DOHH2 (cell line): ENCODE results near the gene SLC7A9.

Experiments used
- H3F3A ChIP-seq: fragments of 200-600 bp; sonication (generic), shearing (Covaris generic); 2 replicates; pipeline ENCODE4 v1.6.0; 2016; ENCODE audit warnings: antibody characterized with exemption, mild to moderate bottlenecking; ENCODE audit not compliant: control insufficient read depth, insufficient read depth
- H3K27ac ChIP-seq: fragments of 200-600 bp; sonication (generic); 2 replicates; pipeline ENCODE4 v1.5.1; 2014; ENCODE audit warnings: low read depth, mild to moderate bottlenecking, low read length, moderate library complexity
- H3K27me3 ChIP-seq: fragments of 200-600 bp; sonication (generic); 2 replicates; pipeline ENCODE4 v1.6.1; 2014; ENCODE audit warnings: mild to moderate bottlenecking, low read length, mixed read lengths; ENCODE audit not compliant: control insufficient read depth
- H3K36me3 ChIP-seq: fragments of 200-600 bp; sonication (generic); 2 replicates; pipeline ENCODE4 v1.6.1; 2014; ENCODE audit warnings: mild to moderate bottlenecking, low read length, moderate library complexity, mixed read lengths; ENCODE audit not compliant: control insufficient read depth
- H3K4me1 ChIP-seq: fragments of 200-600 bp; sonication (generic); 2 replicates; pipeline ENCODE4 v1.6.1; 2014; ENCODE audit warnings: mild to moderate bottlenecking, low read length, mixed read lengths; ENCODE audit not compliant: control insufficient read depth
- H3K4me2 ChIP-seq: fragments of 200-600 bp; sonication (generic); 2 replicates; pipeline ENCODE4 v1.6.0; 2014; ENCODE audit warnings: mild to moderate bottlenecking, low read length, moderate library complexity
- H3K4me3 ChIP-seq: fragments of 200-600 bp; sonication (generic); 2 replicates; pipeline ENCODE4 v1.5.1; 2014; ENCODE audit warnings: mild to moderate bottlenecking, low read length, mixed read lengths
- H3K79me2 ChIP-seq: fragments of 200-600 bp; sonication (generic); 2 replicates; pipeline ENCODE4 v1.6.1; 2014; ENCODE audit warnings: mild to moderate bottlenecking, low read length, mixed read lengths; ENCODE audit not compliant: control insufficient read depth
- H3K9me2 ChIP-seq: fragments of 200-600 bp; sonication (generic); replicated peaks from 2 replicates; pipeline ENCODE4 v1.6.1; 2014; ENCODE audit warnings: mild to moderate bottlenecking, low read length, mixed read lengths; ENCODE audit not compliant: control insufficient read depth
- H3K9me3 ChIP-seq: fragments of 200-600 bp; sonication (generic); 2 replicates; pipeline ENCODE4 v1.6.1; 2014; ENCODE audit warnings: antibody characterized with exemption, low read length, mixed read lengths; ENCODE audit not compliant: control insufficient read depth, insufficient read depth
- H4K20me1 ChIP-seq: fragments of 200-600 bp; sonication (generic); 2 replicates; pipeline ENCODE4 v1.6.0; 2014; ENCODE audit warnings: low read depth, mild to moderate bottlenecking, antibody characterized with exemption, low read length, moderate library complexity; ENCODE audit not compliant: control insufficient read depth, insufficient read depth
- CTCF ChIP-seq: fragments of 200-600 bp; sonication (generic); IDR thresholded peaks from one replicate; pipeline ENCODE4 v1.5.1; 2014; ENCODE audit warnings: antibody characterized with exemption, mild to moderate bottlenecking, low read depth, low read length; ENCODE audit not compliant: poor library complexity, severe bottlenecking
- EZH2phosphoT487 ChIP-seq: fragments of 200-600 bp; sonication (generic); IDR thresholded peaks from 2 replicates; pipeline ENCODE4 v1.6.1; 2017; ENCODE audit warnings: borderline replicate concordance, mild to moderate bottlenecking, antibody characterized with exemption, low read length, moderate library complexity, mixed read lengths

SLC7A9 gene

GRCh38 chr19:32879741-32880140, 10.2 kb upstream of the SLC7A9 start:
- TF ChIP-seq CTCF (no peak), EZH2phosphoT487 (no peak)
- no peaks in the 10 kb centered on the region for H3K9me2 ChIP-seq
- H3K4me3 ChIP-seq = no peak overlapping the region
- no peak overlapping the region for H3K27ac ChIP-seq
- no peaks in the 10 kb centered on the region for H3K79me2 ChIP-seq
- H4K20me1 ChIP-seq = no peaks in the 10 kb centered on the region
- H3K4me1 ChIP-seq = no peaks in the 10 kb centered on the region
- H3K4me2 ChIP-seq = no peak overlapping the region
- H3K27me3 ChIP-seq = no peaks in the 10 kb centered on the region
- no peaks in the 10 kb centered on the region for H3F3A ChIP-seq
- no peaks in the 10 kb centered on the region for H3K36me3 ChIP-seq
- no peaks in the 10 kb centered on the region for H3K9me3 ChIP-seq

GRCh38 chr19:32878988-32879387, 9.4 kb upstream of the SLC7A9 start:
- Histone ChIP-seq H3K4me3 (no peak overlapping the region), H3K79me2 (no peaks in the 10 kb centered on the region), H3F3A (no peaks in the 10 kb centered on the region), H3K4me2 (no peak overlapping the region), H3K4me1 (no peaks in the 10 kb centered on the region), H3K27ac (no peak overlapping the region), H3K9me3 (no peaks in the 10 kb centered on the region), H4K20me1 (no peaks in the 10 kb centered on the region), H3K27me3 (no peaks in the 10 kb centered on the region), H3K36me3 (no peaks in the 10 kb centered on the region), H3K9me2 (no peaks in the 10 kb centered on the region)
- TF ChIP-seq CTCF (no peak), EZH2phosphoT487 (no peak)

- Histone ChIP-seq H3K36me3 (no peaks in the 10 kb centered on the region), H3K9me2 (no peaks in the 10 kb centered on the region), H3K4me3 (no peak overlapping the region), H3K27ac (no peak overlapping the region), H3K27me3 (no peaks in the 10 kb centered on the region), H3K9me3 (no peaks in the 10 kb centered on the region), H4K20me1 (no peaks in the 10 kb centered on the region), H3K79me2 (no peaks in the 10 kb centered on the region), H3K4me1 (no peaks in the 10 kb centered on the region), H3K4me2 (no peak overlapping the region), H3F3A (no peaks in the 10 kb centered on the region)
- no peak for TF ChIP-seq EZH2phosphoT487
- TF ChIP-seq CTCF = no peak
Measured at GRCh38 chr19:32877977-32878745, 8.6 kb upstream of the SLC7A9 start.
